Astrocyte (in vitro differentiated cells and primary cell): ENCODE measurements around the gene DOK7. TPM values are rescaled to one million over a fixed set of nuclear protein-coding genes. Genes with fewer than 3 reads are reported as not detected.

Experiments used
- total RNA-seq: library from RNA; stranded (reverse); gene quantifications from 2 replicates; pipeline ENCODE4 v1.2.1, GENCODE V29; 2021

DOK7 gene
- total RNA-seq, 1 donor from 2014 or later = not detected

Other genes starting within 250 kb of the DOK7 start
- gene MSANTD1, start 214.1 kb upstream of the DOK7 start, total RNA-seq = 1.4 and 1.6 TPM in 2 replicates
- gene RGS12, start 170.3 kb upstream of the DOK7 start, total RNA-seq = 18.0 and 21.9 TPM in 2 replicates
- 0.38 and 0.52 TPM in 2 replicates for gene HGFAC, start 21.3 kb upstream of the DOK7 start, total RNA-seq
- gene LRPAP1, start 69.1 kb downstream of the DOK7 start, total RNA-seq = 191 and 203 TPM in 2 replicates